ENCODE results near the gene ARMS2.

ARMS2 gene

GRCh38 chr10:122494173-122494820, 39.8 kb downstream of the ARMS2 start:
- Mint-ChIP-seq H3K4me3 (no peak overlapping the region), H3K9me3 (no peaks in the 10 kb centered on the region), H3K4me1 (peaks cover 13% of the 10 kb centered on the region), H3K27ac (ENCODE audit: low read depth) (peak overlapping the region; percentile 29), H3K36me3 (ENCODE audit: insufficient read depth) (peaks cover 2% of the 10 kb centered on the region), H3K27me3 (peaks cover 16% of the 10 kb centered on the region)
- ATAC-seq (replicated peaks; ENCODE audit: extremely low read depth, poor library complexity, severe bottlenecking) (no peak), DNase-seq (ENCODE audit: low spot score in 2 of 2) (no peak)

- Mint-ChIP-seq H3K27ac (ENCODE audit: low read depth) (no peak overlapping the region), H3K27me3 (peaks cover 13% of the 10 kb centered on the region), H3K4me3 (no peak overlapping the region), H3K9me3 (no peaks in the 10 kb centered on the region), H3K36me3 (ENCODE audit: insufficient read depth) (peaks cover 2% of the 10 kb centered on the region), H3K4me1 (peaks cover 13% of the 10 kb centered on the region)
- ATAC-seq (replicated peaks; ENCODE audit: extremely low read depth, poor library complexity, severe bottlenecking) (no peak), DNase-seq (ENCODE audit: low spot score in 2 of 2) (no peak)
Observed at GRCh38 chr10:122494833-122495232, 40.4 kb downstream of the ARMS2 start.

- no peak for ATAC-seq (replicated peaks; ENCODE audit: extremely low read depth, poor library complexity, severe bottlenecking)
- Mint-ChIP-seq H3K9me3 (no peaks in the 10 kb centered on the region), H3K27ac (ENCODE audit: low read depth) (no peak overlapping the region), H3K27me3 (peaks cover 13% of the 10 kb centered on the region), H3K36me3 (ENCODE audit: insufficient read depth) (peaks cover 2% of the 10 kb centered on the region), H3K4me1 (peaks cover 12% of the 10 kb centered on the region), H3K4me3 (no peak overlapping the region)
- DNase-seq (ENCODE audit: low spot score in 2 of 2) = no peak
Observed at GRCh38 chr10:122495406-122496340, 41.2 kb downstream of the ARMS2 start.

- DNase-seq (ENCODE audit: low spot score in 2 of 2) (no peak), ATAC-seq (replicated peaks; ENCODE audit: extremely low read depth, poor library complexity, severe bottlenecking) (no peak)
- peaks cover 2% of the 10 kb centered on the region for H3K36me3 Mint-ChIP-seq (ENCODE audit: insufficient read depth)
- no peak overlapping the region for H3K4me3 Mint-ChIP-seq
- no peaks in the 10 kb centered on the region for H3K4me1 Mint-ChIP-seq
- H3K27ac Mint-ChIP-seq (ENCODE audit: low read depth) = no peak overlapping the region
- H3K27me3 Mint-ChIP-seq = peaks cover 13% of the 10 kb centered on the region
- no peaks in the 10 kb centered on the region for H3K9me3 Mint-ChIP-seq
Observed at GRCh38 chr10:122497241-122497640, 42.8 kb downstream of the ARMS2 start.

- Mint-ChIP-seq H3K27me3 (peaks cover 4% of the 10 kb centered on the region), H3K36me3 (ENCODE audit: insufficient read depth) (no peaks in the 10 kb centered on the region), H3K27ac (ENCODE audit: low read depth) (no peak overlapping the region), H3K4me3 (no peak overlapping the region), H3K4me1 (no peaks in the 10 kb centered on the region), H3K9me3 (no peaks in the 10 kb centered on the region)
- no peak for DNase-seq (ENCODE audit: low spot score in 2 of 2)
- ATAC-seq (replicated peaks; ENCODE audit: extremely low read depth, poor library complexity, severe bottlenecking) = no peak
Observed at GRCh38 chr10:122498521-122498920, 44.1 kb downstream of the ARMS2 start.

GRCh38 chr10:122499012-122499411, 44.6 kb downstream of the ARMS2 start:
- Mint-ChIP-seq H3K4me1 (no peaks in the 10 kb centered on the region), H3K27ac (ENCODE audit: low read depth) (peak overlapping the region; percentile 24), H3K4me3 (no peak overlapping the region), H3K27me3 (no peaks in the 10 kb centered on the region), H3K36me3 (ENCODE audit: insufficient read depth) (no peaks in the 10 kb centered on the region), H3K9me3 (no peaks in the 10 kb centered on the region)
- no peak for DNase-seq (ENCODE audit: low spot score in 2 of 2)
- no peak for ATAC-seq (replicated peaks; ENCODE audit: extremely low read depth, poor library complexity, severe bottlenecking)

- Mint-ChIP-seq H3K4me1 (no peaks in the 10 kb centered on the region), H3K27me3 (no peaks in the 10 kb centered on the region), H3K9me3 (no peaks in the 10 kb centered on the region), H3K27ac (ENCODE audit: low read depth) (peak overlapping the region; percentile 24), H3K36me3 (ENCODE audit: insufficient read depth) (no peaks in the 10 kb centered on the region), H3K4me3 (no peak overlapping the region)
- DNase-seq (ENCODE audit: low spot score in 2 of 2) (no peak), ATAC-seq (replicated peaks; ENCODE audit: extremely low read depth, poor library complexity, severe bottlenecking) (no peak)
Observed at GRCh38 chr10:122499491-122499941, 45.1 kb downstream of the ARMS2 start.

GRCh38 chr10:122500194-122500593, 45.7 kb downstream of the ARMS2 start:
- H3K27me3 Mint-ChIP-seq = no peaks in the 10 kb centered on the region
- no peaks in the 10 kb centered on the region for H3K4me1 Mint-ChIP-seq
- no peaks in the 10 kb centered on the region for H3K36me3 Mint-ChIP-seq (ENCODE audit: insufficient read depth)
- no peak overlapping the region for H3K4me3 Mint-ChIP-seq
- ATAC-seq (replicated peaks; ENCODE audit: extremely low read depth, poor library complexity, severe bottlenecking) = no peak
- H3K9me3 Mint-ChIP-seq = no peaks in the 10 kb centered on the region
- no peak overlapping the region for H3K27ac Mint-ChIP-seq (ENCODE audit: low read depth)
- no peak for DNase-seq (ENCODE audit: low spot score in 2 of 2)

GRCh38 chr10:122500726-122501125, 46.3 kb downstream of the ARMS2 start:
- Mint-ChIP-seq H3K27ac (ENCODE audit: low read depth) (no peak overlapping the region), H3K4me1 (no peaks in the 10 kb centered on the region), H3K36me3 (ENCODE audit: insufficient read depth) (no peaks in the 10 kb centered on the region), H3K9me3 (no peaks in the 10 kb centered on the region), H3K4me3 (no peak overlapping the region), H3K27me3 (no peaks in the 10 kb centered on the region)
- ATAC-seq (replicated peaks; ENCODE audit: extremely low read depth, poor library complexity, severe bottlenecking) (no peak), DNase-seq (ENCODE audit: low spot score in 2 of 2) (no peak)

GRCh38 chr10:122503012-122503411, 48.6 kb downstream of the ARMS2 start:
- Mint-ChIP-seq H3K4me1 (no peaks in the 10 kb centered on the region), H3K27ac (ENCODE audit: low read depth) (no peak overlapping the region), H3K9me3 (no peaks in the 10 kb centered on the region), H3K27me3 (no peaks in the 10 kb centered on the region), H3K36me3 (ENCODE audit: insufficient read depth) (no peaks in the 10 kb centered on the region), H3K4me3 (no peak overlapping the region)
- no peak for DNase-seq (ENCODE audit: low spot score in 2 of 2)
- no peak for ATAC-seq (replicated peaks; ENCODE audit: extremely low read depth, poor library complexity, severe bottlenecking)

- DNase-seq (ENCODE audit: low spot score in 2 of 2) (no peak), ATAC-seq (replicated peaks; ENCODE audit: extremely low read depth, poor library complexity, severe bottlenecking) (no peak)
- H3K36me3 Mint-ChIP-seq (ENCODE audit: insufficient read depth) = no peaks in the 10 kb centered on the region
- no peak overlapping the region for H3K4me3 Mint-ChIP-seq
- no peaks in the 10 kb centered on the region for H3K4me1 Mint-ChIP-seq
- no peak overlapping the region for H3K27ac Mint-ChIP-seq (ENCODE audit: low read depth)
- no peaks in the 10 kb centered on the region for H3K9me3 Mint-ChIP-seq
- H3K27me3 Mint-ChIP-seq = no peaks in the 10 kb centered on the region
Observed at GRCh38 chr10:122503886-122504609, 49.6 kb downstream of the ARMS2 start.

GRCh38 chr10:122504610-122504950, 50.1 kb downstream of the ARMS2 start:
- H3K36me3 Mint-ChIP-seq (ENCODE audit: insufficient read depth) = no peaks in the 10 kb centered on the region
- DNase-seq (ENCODE audit: low spot score in 2 of 2) (no peak), ATAC-seq (replicated peaks; ENCODE audit: extremely low read depth, poor library complexity, severe bottlenecking) (no peak)
- no peak overlapping the region for H3K4me3 Mint-ChIP-seq
- H3K27me3 Mint-ChIP-seq = no peaks in the 10 kb centered on the region
- H3K27ac Mint-ChIP-seq (ENCODE audit: low read depth) = no peak overlapping the region
- no peaks in the 10 kb centered on the region for H3K9me3 Mint-ChIP-seq
- no peaks in the 10 kb centered on the region for H3K4me1 Mint-ChIP-seq

All from central memory CD8-positive, alpha-beta T cell (primary cell).